CD4-positive, alpha-beta T cell treated with Interleukin-6 at 100 ng/mL for 8 hours (primary cell): Measurements from ENCODE around the gene KLHL18.
"Not testable (repeated sequence)": the region's sequence is repeated elsewhere in the genome, so short reads cannot be mapped to it uniquely, and the experiment has no call there.

Experiments
- DNase-seq: peaks from one replicate; pipeline ENCODE4 v3.0.0-alpha.2; 2020; ENCODE audit warnings: mixed read lengths, low spot score

The KLHL18 gene

GRCh38 chr3:47282424-47283192, at the start of gene KLHL18, which contains the start of gene KIF9:
Gene KLHL18, plus strand, starts transcription at chr3:47282944. Its CDS starts 22 bp downstream, at chr3:47282966.
Gene KIF9, minus strand, starts transcription at chr3:47282799. Its CDS starts 5,425 bp downstream, at chr3:47277374.
- peak; percentile 96 for DNase-seq

DNA sequence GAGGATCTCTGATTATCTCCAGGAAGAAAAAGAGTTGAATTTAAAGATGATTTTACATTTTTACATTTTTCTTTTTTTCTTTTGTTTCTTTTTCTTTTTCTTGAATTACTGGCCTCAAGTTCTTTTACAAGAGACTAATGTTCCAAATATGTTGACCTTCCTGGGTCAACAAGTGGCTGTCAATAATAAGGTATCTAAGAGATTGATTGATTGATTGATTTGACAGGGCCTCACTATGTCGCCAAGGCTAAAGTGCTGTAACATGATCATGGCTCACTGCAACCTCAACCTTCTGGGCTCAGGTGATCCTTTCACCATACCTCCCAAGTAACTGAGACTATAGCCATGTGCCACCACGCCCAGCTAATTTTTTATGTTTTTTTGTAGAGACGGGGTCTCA, 44.7 kb upstream of the KLHL18 start:
- no peak for DNase-seq

GRCh38 chr3:47239929-47240328, 42.8 kb upstream of the KLHL18 start:
- no peak for DNase-seq

- no peak for DNase-seq
Observed at GRCh38 chr3:47243419-47244147, 39.2 kb upstream of the KLHL18 start.

- DNase-seq: no peak
Observed at GRCh38 chr3:47244531-47245100, 38.1 kb upstream of the KLHL18 start.

GRCh38 chr3:47245271-47245670, 37.5 kb upstream of the KLHL18 start:
- no peak for DNase-seq

GRCh38 chr3:47247131-47248064, 35.3 kb upstream of the KLHL18 start:
- no peak for DNase-seq

- no peak for DNase-seq
Observed at GRCh38 chr3:47250309-47251060, 32.3 kb upstream of the KLHL18 start.

- DNase-seq: not testable (repeated sequence)
Observed at GRCh38 chr3:47251085-47251484, 31.7 kb upstream of the KLHL18 start.

DNA sequence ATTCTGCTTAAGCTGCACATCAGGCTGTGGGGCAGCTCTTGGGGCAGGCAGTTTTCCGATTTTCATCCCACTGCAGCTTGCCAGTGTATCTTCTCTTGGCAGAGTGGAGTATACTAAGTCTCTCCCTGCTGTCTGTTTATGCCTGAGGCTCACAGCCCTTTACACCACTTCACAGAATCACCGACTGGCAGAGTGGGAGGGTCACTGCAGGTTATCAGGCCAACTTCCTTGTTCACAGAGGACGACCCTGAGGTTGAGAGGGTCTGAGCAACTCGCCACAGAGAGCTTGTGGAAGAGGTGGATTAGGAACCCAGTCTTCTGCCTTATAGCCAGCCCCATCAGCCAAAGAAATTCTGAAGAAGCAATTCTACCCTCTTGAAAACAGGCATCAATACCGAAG, 31.1 kb upstream of the KLHL18 start:
- no peak for DNase-seq

GRCh38 chr3:47256331-47256730, 26.4 kb upstream of the KLHL18 start:
- DNase-seq: not testable (repeated sequence)

GRCh38 chr3:47259114-47259513, 23.6 kb upstream of the KLHL18 start:
- no peak for DNase-seq

- no peak for DNase-seq
Observed at GRCh38 chr3:47260605-47261004, 22.1 kb upstream of the KLHL18 start.

- no peak for DNase-seq
Observed at GRCh38 chr3:47261301-47261700, 21.4 kb upstream of the KLHL18 start.

- DNase-seq: no peak
Observed at GRCh38 chr3:47265008-47265407, 17.7 kb upstream of the KLHL18 start.

- DNase-seq: no peak
Observed at GRCh38 chr3:47265725-47266428, 16.9 kb upstream of the KLHL18 start.

DNA sequence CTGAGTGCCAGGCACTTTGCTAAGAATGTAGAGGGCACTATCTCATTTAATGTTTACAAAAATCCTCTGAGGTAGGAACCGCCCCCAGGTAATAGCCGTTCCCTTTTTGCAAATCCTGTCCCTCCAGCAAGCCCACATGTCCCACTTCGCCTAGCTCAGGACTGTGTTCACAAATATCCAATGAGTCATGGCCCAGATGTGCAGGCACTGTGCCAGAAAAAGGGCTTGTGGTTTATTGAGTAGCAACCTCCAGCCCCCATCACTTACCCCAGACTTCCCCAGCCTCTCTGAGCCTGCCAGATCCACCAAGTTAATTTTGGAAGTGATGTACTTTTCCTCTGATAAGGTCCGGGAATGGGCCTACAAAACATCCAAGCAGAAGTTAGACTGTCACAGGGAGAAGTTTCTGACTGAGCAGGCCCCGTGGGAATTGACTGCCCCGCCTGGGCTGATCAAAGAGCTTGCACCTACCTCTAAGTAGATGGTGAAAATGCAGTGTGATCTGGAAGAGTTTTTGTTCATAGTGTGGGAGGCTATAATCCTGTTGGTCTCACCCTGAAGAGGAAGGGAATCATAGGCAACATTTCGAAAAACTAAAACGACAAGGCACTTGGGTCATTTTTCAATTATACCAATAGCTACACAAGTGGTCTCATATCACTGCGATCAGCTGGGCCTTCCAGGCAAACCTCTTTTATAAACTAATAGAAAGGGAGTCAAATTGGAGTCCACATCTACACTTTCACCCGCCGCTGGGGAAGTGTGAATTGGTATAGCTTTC, 15.8 kb upstream of the KLHL18 start:
- peak; percentile 43 for DNase-seq

GRCh38 chr3:47267490-47267824, 15.3 kb upstream of the KLHL18 start:
- DNase-seq: no peak

- DNase-seq: no peak
Observed at GRCh38 chr3:47270526-47270925, 12.2 kb upstream of the KLHL18 start.

- no peak for DNase-seq
Observed at GRCh38 chr3:47273564-47273963, 9.2 kb upstream of the KLHL18 start.
